HG03045 (cell line): ENCODE results near the gene TCP11L2.
"Not testable (repeated sequence)": the region's sequence is repeated elsewhere in the genome, so short reads cannot be mapped to it uniquely, and the experiment has no call there.

Experiments used
- ATAC-seq: cut with Tn5 transposase; IDR thresholded peaks from one replicate; pipeline ENCODE4 v1.9.1; 2021; ENCODE audit warnings: mild to moderate bottlenecking, moderate library complexity; ENCODE audit not compliant: unreplicated experiment

Gene TCP11L2

DNA sequence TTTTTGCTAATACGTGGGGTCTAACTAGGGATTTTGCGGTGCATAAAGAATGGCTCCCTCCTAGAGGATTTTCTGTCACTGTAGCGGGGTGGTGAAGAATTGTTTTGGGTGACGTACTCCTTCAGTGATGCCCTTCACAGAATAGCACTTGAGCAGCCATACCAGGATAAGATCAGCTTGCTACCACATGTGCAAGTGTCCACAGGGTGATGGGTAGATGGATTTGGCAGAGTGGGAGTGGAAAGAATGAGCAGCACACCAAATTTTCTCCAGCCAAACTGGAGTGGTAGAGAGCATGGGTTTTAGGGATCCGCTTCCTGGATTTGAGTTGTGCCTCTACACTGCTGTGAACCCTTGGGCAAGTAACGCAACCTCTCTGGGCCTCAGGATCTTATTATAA lies 2.3 kb downstream of the TCP11L2 start:
- ATAC-seq: no peak

DNA sequence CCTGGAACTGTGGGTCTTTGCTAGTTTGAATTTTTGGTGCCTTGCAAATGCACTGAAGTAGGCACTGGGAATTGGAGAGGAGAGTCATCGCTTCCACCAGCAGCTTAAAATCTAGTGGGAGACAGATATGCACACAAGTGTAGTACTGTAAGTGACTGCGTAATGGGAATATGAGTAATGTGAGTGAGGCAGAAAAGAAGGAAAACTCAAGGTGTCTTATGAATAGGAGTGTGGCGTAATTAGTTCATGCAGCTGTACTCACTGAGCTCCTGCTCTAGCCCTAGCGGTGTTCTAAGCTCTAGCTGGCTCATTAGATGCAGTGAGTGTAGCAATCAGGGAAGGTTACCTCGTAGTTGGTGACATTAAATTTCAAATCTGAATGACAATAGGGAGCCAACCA lies 2.8 kb downstream of the TCP11L2 start:
- ATAC-seq: no peak

DNA sequence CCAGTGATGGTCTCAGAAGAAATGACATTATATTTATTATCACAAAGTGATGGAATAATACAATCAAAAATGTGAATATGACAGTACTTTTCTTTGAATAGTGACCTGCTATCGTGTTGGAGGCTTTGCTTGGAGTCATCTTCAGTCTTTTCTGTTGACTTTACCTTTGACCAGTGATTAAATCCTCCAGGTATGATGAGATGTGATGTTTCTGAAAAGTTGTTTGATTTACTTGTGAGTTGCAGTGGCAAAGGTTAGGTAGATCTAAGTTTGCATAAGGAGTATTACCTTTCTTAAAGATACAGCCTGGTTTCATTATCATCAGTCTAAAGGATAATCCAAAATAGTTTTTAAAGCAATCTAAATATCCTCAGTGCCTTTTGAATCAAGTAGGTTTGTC lies 4.6 kb downstream of the TCP11L2 start:
- no peak for ATAC-seq

DNA sequence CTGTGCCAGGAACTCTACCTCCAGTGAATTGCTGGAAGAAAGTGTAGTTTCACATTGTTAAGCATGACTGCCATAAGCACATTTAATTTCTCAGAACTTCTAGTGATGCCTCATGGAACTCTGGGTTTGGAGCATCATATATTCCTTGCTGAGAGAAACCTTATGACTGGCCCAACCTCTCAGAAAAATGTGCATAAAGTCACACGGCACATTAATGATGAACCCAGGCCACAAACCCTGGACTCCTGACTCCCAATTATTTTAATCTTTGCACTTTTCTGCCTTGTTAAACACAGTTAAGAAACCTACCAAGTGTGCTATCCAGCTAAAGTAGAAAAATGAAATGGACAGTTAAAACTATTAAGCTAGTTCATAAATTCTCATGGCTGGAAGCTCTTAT lies 5.6 kb downstream of the TCP11L2 start:
- no peak for ATAC-seq

DNA sequence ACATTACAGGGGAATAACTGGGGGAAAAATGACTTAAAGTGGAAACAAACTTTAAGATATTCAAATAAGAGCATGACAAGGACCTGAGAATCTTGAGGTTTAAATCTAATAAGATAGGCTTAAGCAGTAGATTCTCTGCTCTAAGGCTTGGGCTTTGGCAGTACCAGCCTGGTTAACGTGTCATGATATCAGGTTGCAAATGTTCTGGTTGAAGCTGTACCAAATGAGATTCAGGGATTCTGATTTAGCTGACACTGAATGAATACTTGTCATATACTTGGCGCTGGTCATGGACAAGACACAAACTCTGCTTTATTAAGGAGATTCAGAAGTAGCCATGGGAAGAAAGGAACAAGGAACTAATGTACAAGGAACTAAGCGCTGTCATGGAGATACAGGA lies 6.1 kb downstream of the TCP11L2 start:
- ATAC-seq: no peak

DNA sequence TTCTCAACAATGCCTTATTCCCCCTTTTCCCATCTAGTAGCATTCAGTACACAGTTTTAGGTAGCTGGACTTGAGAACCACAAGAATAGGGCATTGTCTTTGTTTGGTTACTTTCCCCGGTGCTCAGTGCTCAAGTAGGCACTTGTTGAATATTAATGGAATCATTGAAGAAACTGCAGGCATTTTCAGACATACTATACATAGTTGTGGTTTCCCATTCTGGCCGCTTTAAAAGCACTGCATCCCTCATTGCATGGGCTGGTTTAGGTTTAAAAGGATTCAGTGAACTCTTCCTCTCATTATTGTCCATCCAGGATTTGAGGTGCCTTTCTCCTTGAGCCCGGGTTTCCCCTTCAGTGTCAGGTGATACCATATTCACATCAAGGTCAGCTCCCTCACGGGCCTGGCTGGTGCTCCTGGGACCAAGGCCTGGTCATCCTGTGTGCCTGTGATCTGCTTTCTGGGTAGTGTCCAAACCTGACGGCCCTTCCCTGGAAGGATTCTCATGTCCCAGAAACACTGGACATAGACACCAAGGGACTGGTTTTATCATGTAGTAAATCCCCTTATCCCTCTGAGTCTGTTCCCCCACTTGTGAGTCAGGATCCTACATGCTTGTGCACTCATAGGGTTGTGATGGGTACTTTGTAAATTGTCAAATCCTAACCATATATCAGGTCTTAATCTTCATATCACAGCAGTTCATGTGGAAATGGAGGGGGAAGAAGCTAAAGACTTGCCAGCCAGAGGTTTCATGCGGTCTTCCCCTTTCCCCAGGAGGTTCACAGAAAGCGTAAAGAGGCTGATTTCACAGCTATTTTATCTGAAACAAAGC lies 7.4 kb downstream of the TCP11L2 start:
- ATAC-seq: no peak

DNA sequence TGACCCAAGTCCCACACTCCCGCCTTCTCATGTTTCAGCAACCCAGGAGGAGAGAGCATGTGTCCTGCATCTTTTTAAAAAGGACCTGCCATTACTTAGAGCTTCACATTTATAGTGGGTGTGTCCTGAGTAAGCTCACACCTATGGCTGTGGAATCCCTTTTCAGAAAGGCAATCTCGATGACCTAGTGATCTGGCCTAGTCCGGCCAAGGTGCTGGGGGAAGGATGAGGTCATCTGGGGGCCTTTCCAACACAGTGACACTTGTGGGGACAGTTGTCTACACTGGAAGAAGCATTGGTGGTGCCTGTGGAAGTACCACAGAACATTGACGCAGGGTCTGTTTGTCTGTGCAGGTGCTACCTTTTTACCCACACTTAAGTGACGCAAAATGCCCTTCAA lies 8.2 kb downstream of the TCP11L2 start:
- ATAC-seq: no peak

DNA sequence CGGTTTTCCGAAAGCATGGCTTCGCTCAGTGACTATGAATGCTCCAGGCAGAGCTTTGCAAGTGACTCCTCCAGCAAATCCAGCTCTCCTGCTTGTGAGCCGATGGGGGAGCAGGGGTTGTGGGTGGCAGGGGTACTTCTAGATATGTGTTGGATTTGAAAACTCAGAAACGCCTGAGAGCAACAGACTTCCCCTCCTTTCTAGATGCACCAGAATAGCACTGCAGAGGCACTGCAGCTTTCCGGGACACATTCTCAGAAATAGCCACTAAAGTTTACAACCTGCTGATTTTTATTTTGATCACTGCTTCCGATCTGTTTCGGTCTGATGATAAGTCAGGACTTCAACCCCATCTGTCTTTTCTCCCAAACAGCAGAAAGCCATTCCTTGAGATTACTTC lies 8.6 kb downstream of the TCP11L2 start:
- ATAC-seq: no peak

DNA sequence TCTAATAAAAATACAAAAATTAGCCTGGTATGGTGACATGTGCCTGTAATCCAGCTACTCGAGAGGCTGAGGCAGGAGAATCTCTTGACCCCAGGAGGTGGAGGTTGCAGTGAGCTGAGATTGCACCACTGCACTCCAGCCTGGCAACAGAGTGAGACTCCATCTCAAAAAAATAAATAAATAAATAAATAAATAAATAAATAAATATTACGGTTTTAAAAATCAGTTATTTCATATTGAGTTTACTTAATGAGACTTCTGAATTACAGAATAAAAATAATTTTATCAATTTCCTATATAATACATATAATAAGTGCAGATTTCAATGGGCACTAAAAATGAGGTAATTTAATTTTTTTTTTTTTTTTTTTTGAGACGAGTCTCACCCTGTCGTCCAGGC lies 10.9 kb downstream of the TCP11L2 start:
- not testable (repeated sequence) for ATAC-seq

DNA sequence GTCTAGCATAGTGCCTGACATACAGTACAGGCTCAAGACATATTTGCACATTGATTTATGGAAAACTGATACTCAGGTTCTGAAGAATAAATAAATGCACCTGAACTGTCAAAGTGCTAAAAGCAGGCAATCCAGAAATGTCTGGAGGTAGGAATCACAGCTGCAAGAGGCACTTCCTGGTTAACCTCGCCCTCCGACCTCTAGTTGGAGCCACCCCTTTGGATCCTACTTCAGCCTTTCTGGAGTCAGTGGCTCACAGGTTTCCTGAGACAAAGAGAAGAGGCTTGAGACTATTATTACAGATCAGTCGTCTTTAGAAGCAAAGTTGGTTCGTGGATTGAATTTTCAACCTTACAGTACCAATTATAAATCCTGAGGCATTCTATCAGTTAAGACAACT lies 13.0 kb downstream of the TCP11L2 start:
- ATAC-seq: no peak

DNA sequence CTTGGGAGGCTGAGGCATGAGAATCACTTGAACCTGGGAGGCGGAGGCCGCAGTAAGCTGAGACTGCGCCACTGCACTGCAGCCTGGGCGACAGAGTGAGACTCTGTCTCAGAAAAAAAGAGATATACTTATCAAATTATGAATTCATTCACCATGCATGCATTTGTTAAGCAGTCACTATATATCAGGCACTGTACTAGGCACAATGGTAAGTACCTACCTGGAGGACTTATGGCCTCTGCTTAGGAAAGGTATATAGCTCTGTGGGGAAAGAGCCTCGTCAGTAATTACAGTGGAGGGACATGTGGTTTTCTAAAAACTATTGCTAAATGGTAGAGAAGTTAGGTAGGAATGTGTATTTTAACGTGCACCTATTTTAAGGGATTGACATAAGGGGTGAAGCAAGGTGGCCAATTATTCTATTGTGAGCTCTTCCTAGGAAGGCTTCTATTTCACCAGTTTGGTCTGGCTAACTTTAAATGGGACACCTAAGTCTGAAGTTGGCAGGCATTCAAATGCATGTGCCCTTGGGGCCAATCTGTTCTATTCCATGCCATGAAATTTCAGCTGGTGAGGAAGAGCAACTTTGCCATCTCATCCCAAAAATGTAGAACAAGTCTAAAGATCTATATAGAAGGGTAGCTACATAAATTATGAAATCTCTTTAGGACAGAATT lies 15.0 kb downstream of the TCP11L2 start:
- ATAC-seq: no peak

DNA sequence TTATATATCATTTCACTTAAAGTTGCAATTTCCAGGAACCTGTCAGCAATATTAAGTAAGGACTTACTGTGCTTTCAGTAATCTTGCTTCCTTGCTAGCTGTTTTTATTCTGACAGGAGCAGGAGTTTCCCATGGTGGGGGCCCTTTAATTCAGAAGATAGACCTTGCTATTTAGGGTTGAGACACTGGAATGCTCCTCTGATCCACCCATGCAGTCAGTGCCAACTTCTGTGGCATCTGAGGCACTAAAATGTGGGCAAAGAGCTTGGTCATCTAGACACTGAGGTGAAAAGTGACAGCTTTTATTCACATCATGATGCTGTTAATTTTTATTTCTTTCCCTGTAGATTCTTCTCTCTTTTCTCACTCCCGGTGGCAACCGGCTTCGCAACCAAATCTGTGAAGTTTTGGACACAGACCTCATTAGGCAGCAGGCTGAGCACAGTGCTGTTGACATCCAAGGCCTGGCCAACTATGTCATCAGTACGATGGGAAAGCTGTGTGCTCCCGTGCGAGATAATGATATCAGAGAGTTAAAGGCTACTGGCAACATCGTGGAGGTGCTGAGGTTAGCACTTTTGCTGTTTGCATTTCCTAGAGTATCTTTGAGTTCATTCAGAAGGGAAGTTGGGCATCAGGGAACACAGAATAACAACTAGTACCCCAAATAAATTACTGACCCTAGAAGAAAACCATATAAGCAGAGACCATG lies 18.8 kb downstream of the TCP11L2 start:
- ATAC-seq: no peak

DNA sequence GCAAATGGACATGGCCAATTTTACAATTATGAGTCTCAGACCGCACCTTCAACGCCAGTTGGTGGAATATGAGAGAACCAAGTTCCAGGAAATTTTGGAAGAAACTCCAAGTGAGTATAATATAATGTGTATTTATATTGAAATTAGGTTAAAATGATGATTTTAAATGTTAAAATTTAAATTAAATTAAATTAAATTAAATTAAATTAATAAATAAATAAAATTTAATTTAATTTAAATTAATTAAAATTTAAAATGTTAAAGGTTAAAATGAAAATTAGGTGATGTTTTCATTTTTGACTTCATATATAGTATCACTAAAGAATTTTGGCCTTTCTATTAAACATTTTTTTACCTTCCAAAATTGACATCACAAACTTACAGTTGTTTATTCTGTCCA lies 21.0 kb downstream of the TCP11L2 start:
- no peak for ATAC-seq

DNA sequence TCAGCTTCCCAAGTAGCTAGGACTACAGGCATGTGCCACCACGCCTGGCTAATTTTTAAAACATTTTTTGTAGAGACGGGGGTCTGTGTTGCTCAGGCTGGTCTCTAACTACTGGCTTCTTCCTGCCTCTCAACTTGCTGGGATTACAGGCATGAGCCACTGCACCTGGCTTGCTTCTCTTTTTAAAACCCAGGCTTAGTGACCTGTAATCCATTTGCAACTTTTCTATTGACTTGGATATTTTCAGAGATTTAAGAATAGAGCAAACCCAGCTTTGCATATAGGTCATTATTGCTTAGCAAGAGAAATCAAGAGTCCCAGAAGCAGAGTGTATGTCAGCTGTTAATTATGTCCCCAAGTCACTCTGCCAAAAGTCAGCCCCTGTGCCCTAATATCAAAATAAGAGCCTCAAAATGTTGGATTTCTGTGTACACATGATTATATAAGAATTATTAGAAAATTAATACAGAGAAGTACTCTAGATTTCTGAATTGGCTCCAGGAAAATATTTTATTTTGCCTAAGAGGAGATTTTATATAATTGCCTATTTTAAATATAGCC lies 24.9 kb downstream of the TCP11L2 start:
- ATAC-seq: no peak

DNA sequence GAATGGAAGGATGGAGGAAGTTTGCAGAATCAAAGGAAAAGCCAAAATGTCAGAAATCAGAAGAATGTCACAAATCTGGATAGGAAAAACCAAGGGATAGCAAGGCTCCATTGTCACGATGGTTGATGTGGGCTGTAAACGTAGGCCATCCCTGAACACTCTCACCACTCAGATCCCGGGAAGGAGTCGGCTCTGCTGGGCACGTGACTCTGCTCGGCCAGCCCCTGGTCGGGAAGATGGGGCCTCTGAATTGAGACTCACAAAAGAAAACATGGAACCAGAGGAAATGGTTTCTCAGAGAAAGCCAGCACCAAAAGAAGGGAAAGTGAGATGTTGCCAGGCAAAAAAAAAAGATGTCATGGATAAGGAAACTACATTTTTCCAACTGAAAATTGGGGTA lies 26.2 kb downstream of the TCP11L2 start:
- ATAC-seq: no peak

DNA sequence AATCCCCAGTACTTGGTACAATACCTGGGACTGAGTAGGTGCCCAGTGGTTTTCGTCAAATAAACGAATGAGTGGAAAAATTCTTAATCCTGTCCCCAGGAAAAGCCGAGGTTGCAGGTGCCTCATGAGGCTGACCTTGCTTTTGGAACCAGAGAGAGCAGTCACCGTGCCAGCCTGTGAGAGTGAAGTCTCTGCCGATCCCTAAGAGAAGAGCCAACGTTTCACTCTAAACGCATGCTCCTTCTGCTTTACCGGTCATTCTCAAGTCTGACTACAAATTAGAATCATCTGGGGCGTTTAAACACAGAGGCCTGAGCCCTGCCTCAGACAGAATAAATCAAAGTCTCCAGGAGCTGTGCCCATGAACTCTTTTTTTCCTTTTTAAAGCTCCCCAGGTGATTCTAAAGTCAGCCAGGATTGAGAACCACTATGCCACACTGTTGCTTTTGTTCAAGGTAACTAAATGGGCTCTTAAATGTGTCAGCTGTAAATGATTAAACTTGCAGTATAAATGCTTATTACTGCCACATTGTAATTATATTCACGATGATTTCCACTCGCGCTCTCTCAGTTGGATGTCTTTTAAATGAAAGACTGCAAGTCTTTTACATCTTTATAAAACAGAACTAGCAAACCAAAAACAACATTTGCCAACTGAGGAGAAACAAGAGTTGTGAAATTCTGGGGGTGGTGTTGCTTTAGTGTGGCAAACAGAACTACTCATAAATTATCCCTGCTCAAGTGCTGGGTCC lies 26.9 kb downstream of the TCP11L2 start:
- ATAC-seq: no peak

DNA sequence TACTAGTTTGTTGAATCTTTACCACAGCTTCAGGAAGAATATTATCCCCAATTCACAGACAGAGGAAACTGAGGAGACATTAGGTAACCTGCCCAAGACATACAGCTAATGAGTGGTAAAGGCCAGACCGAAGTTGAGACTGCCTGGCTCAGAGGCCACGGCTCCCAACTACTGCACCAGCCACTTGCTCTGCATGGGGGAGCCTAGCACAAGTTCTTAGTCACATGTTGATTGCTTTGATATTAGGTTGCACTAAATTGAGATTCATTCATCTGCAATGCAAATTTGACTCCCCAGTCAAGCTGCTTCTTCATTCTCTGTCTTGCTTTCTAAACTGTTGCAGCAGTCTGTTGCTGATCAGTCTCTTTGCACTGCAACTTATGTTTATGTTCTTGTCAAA lies 29.1 kb downstream of the TCP11L2 start:
- no peak for ATAC-seq

DNA sequence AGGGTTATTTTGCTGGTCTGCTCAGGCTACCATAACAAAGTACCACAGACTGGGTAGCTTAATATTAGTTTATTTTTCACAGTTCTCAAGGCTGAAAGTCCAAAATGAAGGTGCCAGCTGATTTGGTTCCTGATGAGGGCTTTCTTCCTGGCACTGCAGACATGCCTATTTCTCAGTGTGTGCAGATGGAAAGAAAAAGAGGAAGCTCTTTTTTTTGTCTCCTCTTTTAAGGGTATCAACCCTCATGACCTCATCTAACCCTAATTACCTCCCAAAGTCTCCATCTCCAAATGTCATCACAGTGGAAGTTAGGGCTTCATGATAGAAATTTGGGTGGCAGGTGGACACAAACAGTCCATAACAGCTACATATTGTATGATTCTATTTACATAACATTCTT lies 30.0 kb downstream of the TCP11L2 start:
- ATAC-seq: no peak

DNA sequence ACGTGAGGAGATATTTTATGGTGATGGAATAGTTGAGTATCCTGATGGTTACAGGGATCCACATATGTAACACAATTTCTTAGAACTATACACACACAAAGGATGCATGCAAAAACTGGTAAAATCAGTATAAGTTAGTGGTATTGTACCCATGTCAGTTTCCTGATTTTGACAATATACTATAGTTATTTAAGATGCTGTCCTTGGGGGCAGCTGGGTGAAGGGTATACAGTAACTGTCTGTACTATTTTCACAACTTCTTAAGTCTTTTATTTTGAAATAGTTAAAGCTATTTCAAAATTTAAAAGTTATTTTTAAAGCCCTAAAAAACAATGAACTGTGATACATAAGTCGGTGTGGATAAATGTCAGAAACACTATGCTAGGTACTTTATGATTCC lies 30.5 kb downstream of the TCP11L2 start:
- no peak for ATAC-seq

DNA sequence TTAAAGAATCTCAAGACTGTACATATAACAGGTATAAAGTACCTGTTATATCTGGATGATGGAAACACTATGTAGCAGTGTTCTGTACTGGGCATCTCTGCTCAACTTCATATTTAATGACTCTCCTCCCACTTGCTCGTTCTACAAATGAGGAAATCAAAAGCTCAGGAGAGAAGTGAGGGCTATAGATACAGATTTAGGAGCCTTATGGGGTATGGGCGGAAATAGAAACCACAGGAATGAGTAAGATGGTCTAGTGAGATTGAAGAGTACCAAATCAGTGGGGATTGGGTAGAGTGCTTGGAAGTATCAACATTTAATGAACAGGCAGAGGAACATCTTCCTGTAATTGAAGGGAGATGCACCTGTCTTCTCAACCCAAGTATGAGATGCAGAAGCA lies 31.2 kb downstream of the TCP11L2 start:
- no peak for ATAC-seq
